Upper lobe of left lung (tissue), 4 donors: Measurements from ENCODE around the gene CD14.
A peak's percentile ranks its signal among the peaks of the same experiment; 100 is the strongest.

Source experiments
- CTCF ChIP-seq, 6 experiments: fragments of 450-650 bp in 4 of 6; fragments of 200-600 bp in 2 of 6; sonication (generic) in 2 of 6; IDR thresholded peaks; one replicate each; pipeline ENCODE4 v1.5.1; 2016 to 2019; ENCODE audit warnings: antibody characterized with exemption in 6 of 6
- EP300 ChIP-seq, 4 donors: sonication (generic); formaldehyde crosslinking; IDR thresholded peaks; one replicate each; pipeline ENCODE4 v1.5.1; 2017; ENCODE audit warnings: antibody characterized with exemption in 4 of 4, control low read depth in 2 of 4
- POLR2A ChIP-seq, 4 donors: fragments of 450-650 bp; IDR thresholded peaks; one replicate each; pipeline ENCODE4 v1.5.1; 2016 to 2017; ENCODE audit warnings: antibody characterized with exemption in 4 of 4, mild to moderate bottlenecking in 2 of 4
- POLR2AphosphoS5 ChIP-seq, 2 donors: sonication (generic); formaldehyde crosslinking; IDR thresholded peaks; one replicate each; pipeline ENCODE4 v1.5.1; 2017; ENCODE audit warnings: antibody characterized with exemption in 2 of 2

GRCh38 chr5:140596321-140596741, 36.6 kb downstream of the CD14 start:
- no peak for TF ChIP-seq CTCF (IDR thresholded peaks at IDR 0.05)
- peak in 1 of 4 donors; percentile 26 for TF ChIP-seq POLR2A (IDR thresholded peaks at IDR 0.05)
- no peak for TF ChIP-seq POLR2AphosphoS5 (IDR thresholded peaks at IDR 0.05)
- TF ChIP-seq EP300 (IDR thresholded peaks at IDR 0.05), result no peak
